ENCODE data around the gene ENTREP1.

The ENTREP1 gene

DNA sequence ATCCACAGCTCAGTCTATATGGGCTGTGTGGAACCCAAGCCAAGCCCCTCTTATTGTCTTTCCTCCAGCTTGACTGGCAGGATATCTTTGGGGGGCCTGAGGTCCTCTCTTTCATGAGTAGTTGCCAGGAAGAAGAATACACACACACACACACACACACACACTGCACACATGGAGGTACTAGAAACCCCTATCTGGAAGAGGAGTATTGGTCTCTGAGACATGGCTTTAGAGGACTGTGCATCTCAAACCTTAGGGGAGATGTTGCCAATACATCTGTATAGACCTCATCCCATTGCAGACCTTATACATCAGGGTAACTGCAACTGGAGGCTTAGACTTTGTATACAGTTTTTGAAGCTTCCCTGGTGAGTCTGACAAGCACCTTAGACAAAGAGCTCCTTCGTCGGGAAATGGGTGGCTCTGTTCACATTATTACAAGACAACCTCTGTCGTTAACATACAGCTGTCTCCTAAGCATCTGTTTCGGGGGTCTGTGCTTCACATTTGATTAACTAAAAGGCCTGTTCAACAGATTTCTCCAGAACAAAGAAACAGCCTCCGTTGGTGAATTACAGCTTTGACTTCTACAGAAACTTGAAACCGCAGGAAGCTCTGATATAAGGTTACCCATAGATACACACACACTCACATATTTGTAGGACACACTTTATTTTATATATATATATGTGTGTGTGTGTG lies 5.5 kb upstream of the ENTREP1 start:
- H3K4me3 ChIP-seq (ENCODE audit: low read depth, low read length) = no peak overlapping the region
- no peak for DNase-seq (ENCODE audit: low read depth)
- TF ChIP-seq CTCF (IDR thresholded peaks at IDR 0.05; ENCODE audit: low read depth, low read length, missing control alignments) = no peak

GRCh38 chr9:69322256-69322655 lies 2.8 kb upstream of the ENTREP1 start:
- no peak for DNase-seq (ENCODE audit: low read depth)
- H3K4me3 ChIP-seq (ENCODE audit: low read depth, low read length) = no peak overlapping the region
- TF ChIP-seq CTCF (IDR thresholded peaks at IDR 0.05; ENCODE audit: low read depth, low read length, missing control alignments) = no peak

DNA sequence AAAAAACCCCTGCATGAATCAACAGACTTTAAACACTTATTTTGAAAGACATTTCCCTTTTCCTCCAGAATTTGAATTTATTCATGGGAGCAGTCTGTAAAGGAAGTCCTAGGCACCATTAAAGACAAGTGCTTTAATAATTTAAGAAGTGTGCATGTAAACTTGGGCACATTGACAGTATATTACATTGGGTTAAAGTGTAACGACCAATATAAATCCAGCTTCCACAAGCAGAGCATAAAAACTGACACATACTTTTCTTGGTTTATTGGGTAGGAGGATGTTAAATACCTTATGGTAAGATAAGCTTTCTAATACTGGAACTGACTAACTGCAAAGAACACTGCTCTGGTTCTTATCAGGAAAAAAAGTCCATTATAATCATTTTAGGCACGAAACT lies 1.2 kb upstream of the ENTREP1 start:
- no peak for DNase-seq (ENCODE audit: low read depth)
- TF ChIP-seq CTCF (IDR thresholded peaks at IDR 0.05; ENCODE audit: low read depth, low read length, missing control alignments) = no peak
- H3K4me3 ChIP-seq (ENCODE audit: low read depth, low read length) = no peak overlapping the region

- DNase-seq (ENCODE audit: low read depth) = no peak
- TF ChIP-seq CTCF (IDR thresholded peaks at IDR 0.05; ENCODE audit: low read depth, low read length, missing control alignments) = no peak
- no peak overlapping the region for H3K4me3 ChIP-seq (ENCODE audit: low read depth, low read length)
Observed at GRCh38 chr9:69325409-69326212, 596 bp downstream of the ENTREP1 start.

GRCh38 chr9:69326261-69326660 lies 1.2 kb downstream of the ENTREP1 start:
- DNase-seq (ENCODE audit: low read depth) = no peak
- TF ChIP-seq CTCF (IDR thresholded peaks at IDR 0.05; ENCODE audit: low read depth, low read length, missing control alignments) = no peak
- no peak overlapping the region for H3K4me3 ChIP-seq (ENCODE audit: low read depth, low read length)

DNA sequence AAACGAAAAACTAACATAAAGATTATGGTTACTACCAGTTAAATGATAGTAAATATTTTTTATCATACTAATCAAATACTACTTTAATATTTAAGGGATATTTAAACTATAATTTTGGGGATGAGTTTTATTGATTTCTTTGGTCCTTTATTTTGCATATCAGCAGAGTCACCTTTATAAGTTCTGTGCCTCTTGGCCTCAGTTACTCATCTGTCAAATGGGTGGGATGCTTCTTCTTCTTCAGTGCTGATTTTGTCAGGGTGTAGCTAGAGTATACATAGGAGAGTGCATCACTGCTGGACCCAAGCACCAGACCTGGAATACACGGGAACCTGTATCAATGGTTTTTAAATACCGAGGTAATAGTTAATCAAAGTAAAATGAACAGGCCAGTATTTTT lies 5.6 kb downstream of the ENTREP1 start:
- no peak for DNase-seq (ENCODE audit: low read depth)
- TF ChIP-seq CTCF (IDR thresholded peaks at IDR 0.05; ENCODE audit: low read depth, low read length, missing control alignments) = no peak
- H3K4me3 ChIP-seq (ENCODE audit: low read depth, low read length) = no peak overlapping the region

All from GM12864 (cell line).